HEK293 (cell line): Measurements from ENCODE around the gene GALK1.

ENCODE experiments used
- CTCF ChIA-PET: fragments of 350-600 bp; formaldehyde crosslinking; extraction: SDS; loops from one replicate; lab custom pipeline; 2021; ENCODE audit warnings: antibody characterized with exemption; lab: Yijun Ruan, JAX
- POLR2A ChIA-PET: fragments of 300-600 bp; formaldehyde crosslinking; extraction: SDS; loops from one replicate; lab custom pipeline; 2020; ENCODE audit warnings: antibody characterized with exemption, inconsistent platforms; lab: Yijun Ruan, JAX
- H3K27ac ChIP-seq: fragments of 200-500 bp; sonication (Bioruptor generic); 2 replicates; pipeline ENCODE4 v1.5.1; 2014; ENCODE audit warnings: low read depth, low read length, control low read depth, inconsistent platforms; ENCODE audit errors: extremely low read depth
- H3K36me3 ChIP-seq, 2 experiments: fragments of 200-500 bp in 1 of 2; sonication (Bioruptor generic) in 1 of 2; 1 replicate in 1 of 2; 2 replicates in 1 of 2; pipeline ENCODE4 v1.5.1; 2014 to 2017; ENCODE audit warnings: inconsistent platforms in 2 of 2, low read length in 2 of 2; ENCODE audit not compliant: control insufficient read depth in 2 of 2, insufficient read depth in 1 of 2
- H3K4me1 ChIP-seq: fragments of 200-500 bp; sonication (Bioruptor generic); 2 replicates; pipeline ENCODE4 v1.5.1; 2014; ENCODE audit warnings: mild to moderate bottlenecking, low read length, inconsistent platforms; ENCODE audit not compliant: control insufficient read depth, insufficient read depth
- H3K4me3 ChIP-seq: 2 replicates; pipeline ENCODE4 v1.5.1; 2011; ENCODE audit warnings: low read depth, mild to moderate bottlenecking, control low read depth, low read length, moderate library complexity
- H3K9me3 ChIP-seq: fragments of 200-500 bp; sonication (Bioruptor generic); 2 replicates; pipeline ENCODE4 v1.5.1; 2014; ENCODE audit warnings: low read depth, low read length, inconsistent platforms; ENCODE audit not compliant: control insufficient read depth, insufficient read depth
- EGR2 ChIP-seq: fragments of 450-650 bp; formaldehyde crosslinking; IDR thresholded peaks from 2 replicates; pipeline ENCODE4 v1.5.1; 2016; ENCODE audit warnings: low read depth, missing biosample characterization, missing genetic modification characterization
- GLIS1 ChIP-seq: fragments of 450-650 bp; formaldehyde crosslinking; IDR thresholded peaks from 2 replicates; pipeline ENCODE4 v1.5.1; 2016; ENCODE audit warnings: missing biosample characterization, missing genetic modification characterization
- HOXC10 ChIP-seq: sonication (generic); formaldehyde crosslinking; IDR thresholded peaks from 2 replicates; pipeline ENCODE4 v1.8.1; 2023; ENCODE audit warnings: mild to moderate bottlenecking, missing genetic modification reagents
- KLF9 ChIP-seq: fragments of 450-650 bp; formaldehyde crosslinking; IDR thresholded peaks from 2 replicates; pipeline ENCODE4 v1.5.1; 2016; ENCODE audit warnings: missing biosample characterization, missing genetic modification characterization, low read depth
- SP2 ChIP-seq: fragments of 450-650 bp; formaldehyde crosslinking; IDR thresholded peaks from 2 replicates; pipeline ENCODE4 v1.5.1; 2016; ENCODE audit warnings: missing biosample characterization, missing genetic modification characterization
- ZBTB8A ChIP-seq: fragments of 450-650 bp; formaldehyde crosslinking; IDR thresholded peaks from 2 replicates; pipeline ENCODE4 v1.5.1; 2016; ENCODE audit warnings: missing biosample characterization, missing genetic modification characterization
- ZFHX2 ChIP-seq: fragments of 450-650 bp; formaldehyde crosslinking; conservative IDR thresholded peaks from 2 replicates; pipeline ENCODE4 v1.5.1; 2016; ENCODE audit warnings: missing biosample characterization, missing genetic modification characterization
- ZFP3 ChIP-seq: fragments of 450-650 bp; formaldehyde crosslinking; IDR thresholded peaks from 2 replicates; pipeline ENCODE4 v1.5.1; 2016; ENCODE audit warnings: low read depth, missing biosample characterization, missing genetic modification characterization
- ZFP69B ChIP-seq: fragments of 450-650 bp; formaldehyde crosslinking; IDR thresholded peaks from 2 replicates; pipeline ENCODE4 v1.5.1; 2016; ENCODE audit warnings: missing biosample characterization, missing genetic modification characterization
- ZNF146 ChIP-seq: fragments of 450-650 bp; formaldehyde crosslinking; IDR thresholded peaks from 2 replicates; pipeline ENCODE4 v1.5.1; 2016; ENCODE audit warnings: missing biosample characterization, missing genetic modification characterization
- ZNF302 ChIP-seq: fragments of 450-650 bp; formaldehyde crosslinking; IDR thresholded peaks from 2 replicates; pipeline ENCODE4 v1.5.1; 2016; ENCODE audit warnings: missing biosample characterization, missing genetic modification characterization, low read depth
- ZNF341 ChIP-seq: fragments of 450-650 bp; formaldehyde crosslinking; IDR thresholded peaks from 2 replicates; pipeline ENCODE4; 2016; ENCODE audit warnings: low read depth, missing biosample characterization, missing genetic modification characterization
- ZNF549 ChIP-seq: fragments of 450-650 bp; IDR thresholded peaks from 2 replicates; pipeline ENCODE4 v1.5.1; 2018; ENCODE audit warnings: missing biosample characterization, missing genetic modification characterization, mild to moderate bottlenecking, inconsistent platforms, moderate library complexity
- ZNF600 ChIP-seq: fragments of 450-650 bp; formaldehyde crosslinking; IDR thresholded peaks from 2 replicates; pipeline ENCODE4 v1.5.1; 2016; ENCODE audit warnings: missing biosample characterization, missing genetic modification characterization
- ZNF830 ChIP-seq: fragments of 450-650 bp; IDR thresholded peaks from 2 replicates; pipeline ENCODE4 v1.5.0; 2018; ENCODE audit warnings: missing biosample characterization, missing genetic modification characterization, low read depth, mild to moderate bottlenecking, moderate library complexity
- ZNF837 ChIP-seq: fragments of 450-650 bp; formaldehyde crosslinking; IDR thresholded peaks from 2 replicates; pipeline ENCODE4 v1.5.1; 2016; ENCODE audit warnings: missing biosample characterization, missing genetic modification characterization
- TF ChIP-seq, protein P1 (sequence below): fragments of 450-650 bp; formaldehyde crosslinking; IDR thresholded peaks from 2 replicates; pipeline ENCODE4 v1.5.1; 2017; ENCODE audit warnings: missing biosample characterization, mild to moderate bottlenecking, missing genetic modification characterization, moderate library complexity
- TF ChIP-seq, protein P2 (sequence below): fragments of 450-650 bp; formaldehyde crosslinking; IDR thresholded peaks from 2 replicates; pipeline ENCODE4 v1.5.1; 2017; ENCODE audit warnings: missing biosample characterization, missing genetic modification characterization
- TF ChIP-seq, protein P3 (sequence below): fragments of 450-650 bp; formaldehyde crosslinking; IDR thresholded peaks from 2 replicates; pipeline ENCODE4 v1.5.1; 2016; ENCODE audit warnings: missing biosample characterization, missing genetic modification characterization

The GALK1 gene

DNA sequence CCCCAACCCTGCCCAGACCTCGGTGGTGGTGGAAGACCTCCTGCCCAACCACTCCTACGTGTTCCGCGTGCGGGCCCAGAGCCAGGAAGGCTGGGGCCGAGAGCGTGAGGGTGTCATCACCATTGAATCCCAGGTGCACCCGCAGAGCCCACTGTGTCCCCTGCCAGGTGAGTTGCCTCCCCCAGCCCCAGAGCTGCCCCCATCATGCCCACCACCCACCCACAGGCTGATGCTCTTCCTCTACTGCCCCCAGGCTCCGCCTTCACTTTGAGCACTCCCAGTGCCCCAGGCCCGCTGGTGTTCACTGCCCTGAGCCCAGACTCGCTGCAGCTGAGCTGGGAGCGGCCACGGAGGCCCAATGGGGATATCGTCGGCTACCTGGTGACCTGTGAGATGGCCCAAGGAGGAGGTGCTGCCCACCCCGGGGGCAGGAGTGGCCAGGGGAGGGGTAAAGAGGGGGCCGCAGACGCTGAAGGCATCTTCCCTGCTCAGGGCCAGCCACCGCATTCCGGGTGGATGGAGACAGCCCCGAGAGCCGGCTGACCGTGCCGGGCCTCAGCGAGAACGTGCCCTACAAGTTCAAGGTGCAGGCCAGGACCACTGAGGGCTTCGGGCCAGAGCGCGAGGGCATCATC lies 8.4 kb downstream of the GALK1 start:
- CTCF ChIA-PET, result interaction anchor here (0.5 to 11.0 kb wide), 4 partner anchors 6 to 155 kb away, joined by 3 to 170 read pairs (median 4); partner anchors contain the start of gene GALK1
- POLR2A ChIA-PET, result interaction anchor here (1.7 kb wide), 1 partner anchor 23 kb away, joined by 5 read pairs; a partner anchor contains a TSS
- Histone ChIP-seq H3K9me3 (no peaks in the 10 kb centered on the region), H3K4me3 (no peak overlapping the region), H3K4me1 (no peaks in the 10 kb centered on the region), H3K36me3 (peaks cover 5 to 13% of the 10 kb centered on the region in 2 experiments; a peak in 2 of 3 replicates), H3K27ac (no peak overlapping the region)
- TF ChIP-seq ZNF146 (no peak), EGR2 (tag by site-specific recombination) (0 out of 2 replicates have a peak, but pooled peaks have one; percentile 37), ZNF837 (tag by site-specific recombination) (no peak), ZFP3 (tag by site-specific recombination) (no peak), HOXC10 (CRISPR knock-in tag) (no peak), ZFHX2 (tag by site-specific recombination) (peak; percentile 39)
- TF ChIP-seq, protein P1, sequence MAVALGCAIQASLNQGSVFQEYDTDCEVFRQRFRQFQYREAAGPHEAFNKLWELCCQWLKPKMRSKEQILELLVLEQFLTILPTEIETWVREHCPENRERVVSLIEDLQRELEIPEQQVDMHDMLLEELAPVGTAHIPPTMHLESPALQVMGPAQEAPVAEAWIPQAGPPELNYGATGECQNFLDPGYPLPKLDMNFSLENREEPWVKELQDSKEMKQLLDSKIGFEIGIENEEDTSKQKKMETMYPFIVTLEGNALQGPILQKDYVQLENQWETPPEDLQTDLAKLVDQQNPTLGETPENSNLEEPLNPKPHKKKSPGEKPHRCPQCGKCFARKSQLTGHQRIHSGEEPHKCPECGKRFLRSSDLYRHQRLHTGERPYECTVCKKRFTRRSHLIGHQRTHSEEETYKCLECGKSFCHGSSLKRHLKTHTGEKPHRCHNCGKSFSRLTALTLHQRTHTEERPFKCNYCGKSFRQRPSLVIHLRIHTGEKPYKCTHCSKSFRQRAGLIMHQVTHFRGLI, result peak; percentile 73; the same call in 1 of the 2 replicates

DNA sequence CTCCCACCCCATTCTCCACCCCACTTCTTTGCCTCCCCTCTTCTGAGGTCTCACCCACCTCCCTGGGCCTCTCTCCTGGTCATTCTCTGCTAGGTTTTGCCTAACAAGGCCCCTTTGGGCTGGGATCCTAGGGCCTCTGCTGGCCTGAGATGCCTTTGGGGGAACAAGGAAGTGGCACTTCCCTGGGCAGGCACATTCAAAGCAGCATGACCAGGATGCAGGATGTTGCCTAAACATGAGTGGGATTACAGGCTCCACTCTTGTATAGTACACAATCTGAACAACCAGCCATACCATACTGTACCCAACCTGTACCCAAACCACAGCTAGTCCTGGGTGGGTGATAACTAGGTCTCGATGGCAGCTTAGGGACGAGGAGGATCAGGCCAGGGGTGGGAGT lies 9.0 kb downstream of the GALK1 start:
- CTCF ChIA-PET, result interaction anchor here (1.0 to 11.0 kb wide), 2 partner anchors 5 to 9 kb away, joined by 3 to 170 read pairs; partner anchors contain the start of gene GALK1
- POLR2A ChIA-PET, result interaction anchor here (1.6 kb wide), 1 partner anchor 24 kb away, joined by 6 read pairs; a partner anchor contains a TSS
- no peak overlapping the region for H3K27ac ChIP-seq

DNA sequence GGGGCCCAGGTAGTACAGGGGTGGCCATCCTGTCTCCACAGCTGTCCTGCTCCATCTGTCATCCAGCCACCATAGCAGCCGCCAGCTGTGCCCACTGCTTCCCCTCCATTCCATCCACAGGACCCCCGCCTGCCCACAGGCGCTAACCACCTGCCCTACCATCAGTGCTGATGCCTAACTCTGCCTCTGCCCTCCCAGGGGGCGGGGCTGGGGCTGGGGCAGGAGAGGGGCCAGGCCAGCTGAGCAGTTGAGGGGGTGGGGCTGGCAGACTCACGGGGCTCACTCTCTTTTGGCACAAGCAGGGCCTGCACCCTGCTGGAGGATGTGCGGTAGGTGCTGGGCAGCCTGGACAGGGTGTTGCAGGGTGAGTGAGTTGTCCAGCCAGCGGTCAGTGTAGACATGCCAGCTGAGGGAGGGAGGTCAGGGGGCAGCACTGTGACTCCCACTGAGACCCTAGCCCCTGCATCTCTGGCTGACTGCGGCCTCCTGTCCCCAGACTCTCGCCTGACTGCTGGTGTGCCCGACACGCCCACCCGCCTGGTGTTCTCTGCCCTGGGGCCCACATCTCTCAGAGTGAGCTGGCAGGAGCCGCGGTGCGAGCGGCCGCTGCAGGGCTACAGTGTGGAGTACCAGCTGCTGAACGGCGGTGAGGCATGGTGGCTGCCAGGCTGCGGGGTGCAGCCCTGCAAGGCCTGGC lies 9.6 kb downstream of the GALK1 start:
- no peak overlapping the region for H3K4me3 ChIP-seq
- peaks cover 4 to 13% of the 10 kb centered on the region in 2 experiments; a peak in 2 of 3 replicates for H3K36me3 ChIP-seq
- H3K4me1 ChIP-seq, result no peaks in the 10 kb centered on the region
- TF ChIP-seq SP2 (tag by site-specific recombination), result 0 out of 2 replicates have a peak, but pooled peaks have one; percentile 14
- TF ChIP-seq ZBTB8A, result peak; percentile 36; the same call in 1 of the 2 replicates
- no peak for TF ChIP-seq ZNF302
- peak; percentile 29; the same call in 1 of the 2 replicates for TF ChIP-seq GLIS1
- TF ChIP-seq ZFHX2 (tag by site-specific recombination), result peak; percentile 20; the same call in 1 of the 2 replicates
- TF ChIP-seq, protein P2, sequence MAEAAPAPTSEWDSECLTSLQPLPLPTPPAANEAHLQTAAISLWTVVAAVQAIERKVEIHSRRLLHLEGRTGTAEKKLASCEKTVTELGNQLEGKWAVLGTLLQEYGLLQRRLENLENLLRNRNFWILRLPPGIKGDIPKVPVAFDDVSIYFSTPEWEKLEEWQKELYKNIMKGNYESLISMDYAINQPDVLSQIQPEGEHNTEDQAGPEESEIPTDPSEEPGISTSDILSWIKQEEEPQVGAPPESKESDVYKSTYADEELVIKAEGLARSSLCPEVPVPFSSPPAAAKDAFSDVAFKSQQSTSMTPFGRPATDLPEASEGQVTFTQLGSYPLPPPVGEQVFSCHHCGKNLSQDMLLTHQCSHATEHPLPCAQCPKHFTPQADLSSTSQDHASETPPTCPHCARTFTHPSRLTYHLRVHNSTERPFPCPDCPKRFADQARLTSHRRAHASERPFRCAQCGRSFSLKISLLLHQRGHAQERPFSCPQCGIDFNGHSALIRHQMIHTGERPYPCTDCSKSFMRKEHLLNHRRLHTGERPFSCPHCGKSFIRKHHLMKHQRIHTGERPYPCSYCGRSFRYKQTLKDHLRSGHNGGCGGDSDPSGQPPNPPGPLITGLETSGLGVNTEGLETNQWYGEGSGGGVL, result no peak
- TF ChIP-seq ZFP69B (tag by site-specific recombination), result 0 out of 2 replicates have a peak, but pooled peaks have one; percentile 48
- TF ChIP-seq ZNF341 (tag by site-specific recombination), result 0 out of 2 replicates have a peak, but pooled peaks have one; percentile 14
- TF ChIP-seq ZNF549 (tag by site-specific recombination), result no peak
- peak; percentile 76 for TF ChIP-seq KLF9 (tag by site-specific recombination)
- TF ChIP-seq, protein P3, sequence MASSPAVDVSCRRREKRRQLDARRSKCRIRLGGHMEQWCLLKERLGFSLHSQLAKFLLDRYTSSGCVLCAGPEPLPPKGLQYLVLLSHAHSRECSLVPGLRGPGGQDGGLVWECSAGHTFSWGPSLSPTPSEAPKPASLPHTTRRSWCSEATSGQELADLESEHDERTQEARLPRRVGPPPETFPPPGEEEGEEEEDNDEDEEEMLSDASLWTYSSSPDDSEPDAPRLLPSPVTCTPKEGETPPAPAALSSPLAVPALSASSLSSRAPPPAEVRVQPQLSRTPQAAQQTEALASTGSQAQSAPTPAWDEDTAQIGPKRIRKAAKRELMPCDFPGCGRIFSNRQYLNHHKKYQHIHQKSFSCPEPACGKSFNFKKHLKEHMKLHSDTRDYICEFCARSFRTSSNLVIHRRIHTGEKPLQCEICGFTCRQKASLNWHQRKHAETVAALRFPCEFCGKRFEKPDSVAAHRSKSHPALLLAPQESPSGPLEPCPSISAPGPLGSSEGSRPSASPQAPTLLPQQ (tag by site-specific recombination), result peak; percentile 56; the same call in 1 of the 2 replicates
- no peak overlapping the region for H3K27ac ChIP-seq
- CTCF ChIA-PET, result interaction anchor here (1.0 to 11.0 kb wide), 4 partner anchors 5 to 61 kb away, joined by 3 to 170 read pairs (median 86); partner anchors contain the start of gene GALK1
- POLR2A ChIA-PET, result interaction anchor here (1.6 to 1.8 kb wide), 2 partner anchors 21 to 25 kb away, joined by 5 to 6 read pairs; a partner anchor contains a TSS
- H3K9me3 ChIP-seq, result no peaks in the 10 kb centered on the region

More for the DNA sequence above, 9.0 kb downstream of the GALK1 start:
- Histone ChIP-seq H3K4me3 (no peak overlapping the region), H3K4me1 (no peaks in the 10 kb centered on the region), H3K9me3 (no peaks in the 10 kb centered on the region), H3K36me3 (peaks cover 5 to 13% of the 10 kb centered on the region in 2 experiments; a peak in 2 of 3 replicates)
- TF ChIP-seq ZNF600 (tag by site-specific recombination) (0 out of 2 replicates have a peak, but pooled peaks have one; percentile 22), ZNF830 (no peak)
